CD4-positive, alpha-beta T cell treated with Interleukin-15 for 4 hours (primary cell): ENCODE data around the gene CLEC5A.
"Not testable (repeated sequence)": the region's sequence is repeated elsewhere in the genome, so short reads cannot be mapped to it uniquely, and the experiment has no call there.

Experiments used
- DNase-seq: peaks from one replicate; pipeline ENCODE4 v3.0.0-alpha.2; 2020; ENCODE audit warnings: low spot score

CLEC5A gene

GRCh38 chr7:141949021-141949420 lies 2.2 kb upstream of the CLEC5A start:
- DNase-seq = no peak

GRCh38 chr7:141945356-141945755 lies 1.4 kb downstream of the CLEC5A start:
- no peak for DNase-seq

DNA sequence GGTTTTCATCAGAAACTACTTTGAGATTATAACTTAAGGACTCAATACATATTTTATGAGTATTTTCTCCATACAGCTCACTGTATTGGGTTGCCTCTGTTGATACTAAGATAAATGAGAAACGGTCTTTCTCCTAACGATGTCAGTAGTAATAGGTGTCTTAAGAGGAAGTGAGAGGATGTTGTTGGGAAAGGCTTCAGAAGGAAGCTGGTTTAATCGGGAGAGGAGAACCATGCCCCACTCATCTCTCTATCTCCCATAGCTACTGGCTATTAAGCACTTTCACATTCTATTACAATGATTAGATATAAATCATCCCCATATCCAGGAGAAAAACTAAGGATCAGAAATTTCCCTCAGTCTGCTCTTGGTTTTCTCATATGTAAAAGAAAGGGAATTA lies 2.0 kb downstream of the CLEC5A start:
- no peak for DNase-seq

- no peak for DNase-seq
These were observed 2.9 kb downstream of the CLEC5A start for GRCh38 chr7:141943846-141944245.

DNA sequence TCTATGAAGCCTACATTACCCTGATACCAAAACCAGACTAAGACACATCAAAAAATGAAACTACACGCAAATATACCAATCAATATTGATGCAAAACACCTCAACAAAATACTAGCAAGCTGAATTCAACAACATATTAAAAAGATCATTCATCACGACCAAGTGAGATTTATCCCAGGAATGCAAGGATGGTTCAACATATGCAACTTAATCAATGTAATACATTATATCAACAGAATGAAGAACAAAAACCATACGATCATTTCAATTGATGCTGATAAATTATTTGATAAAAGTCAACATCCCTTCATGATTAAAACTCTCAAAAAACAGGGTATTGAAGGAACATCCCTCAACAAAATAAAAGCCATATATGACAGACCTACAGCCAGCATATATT lies 5.7 kb downstream of the CLEC5A start:
- DNase-seq = no peak

GRCh38 chr7:141930211-141930610 lies 16.6 kb downstream of the CLEC5A start:
- no peak for DNase-seq

- DNase-seq = no peak
These were observed 18.0 kb downstream of the CLEC5A start for GRCh38 chr7:141928845-141929195.

DNA sequence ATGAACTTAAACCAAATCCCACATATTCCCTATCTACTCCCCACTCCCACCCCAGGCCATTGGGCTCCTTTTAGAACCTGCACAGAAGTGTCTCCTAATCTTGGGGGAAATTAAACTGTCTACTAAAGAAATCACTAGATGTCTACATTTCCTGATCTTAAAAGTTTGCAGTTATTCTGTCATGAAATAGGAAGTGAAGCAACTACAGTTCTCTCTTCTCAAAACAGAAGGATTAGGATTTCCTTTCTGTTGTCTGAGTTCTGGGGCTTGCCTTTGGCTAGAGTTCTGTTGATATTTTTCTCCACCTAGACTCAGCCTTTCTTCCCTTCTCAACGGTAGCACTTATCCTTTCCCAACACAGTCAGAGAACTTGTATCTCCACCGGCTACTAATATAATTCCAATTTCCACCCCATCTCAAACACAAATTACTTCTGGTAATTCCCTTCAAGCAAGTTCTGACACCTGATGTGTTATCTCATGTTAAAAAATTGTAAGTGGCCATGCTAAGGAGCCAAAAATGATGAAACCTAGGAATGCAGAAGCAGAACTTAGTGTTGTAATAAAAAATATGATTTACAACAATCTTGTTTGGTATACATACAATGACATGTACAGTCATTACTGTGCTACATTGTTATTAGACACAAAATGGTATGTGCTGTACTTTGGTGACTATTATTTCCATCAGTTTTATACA lies 18.5 kb downstream of the CLEC5A start:
- DNase-seq = no peak

- no peak for DNase-seq
These were observed 26.5 kb downstream of the CLEC5A start for GRCh38 chr7:141920281-141920680.

- DNase-seq = no peak
These were observed 30.7 kb downstream of the CLEC5A start, which contains the start of gene OR9A4 for GRCh38 chr7:141916099-141916498. OR9A4 (plus strand) TSS chr7:141916399; CDS start chr7:141918876, 2,477 bp downstream.

DNA sequence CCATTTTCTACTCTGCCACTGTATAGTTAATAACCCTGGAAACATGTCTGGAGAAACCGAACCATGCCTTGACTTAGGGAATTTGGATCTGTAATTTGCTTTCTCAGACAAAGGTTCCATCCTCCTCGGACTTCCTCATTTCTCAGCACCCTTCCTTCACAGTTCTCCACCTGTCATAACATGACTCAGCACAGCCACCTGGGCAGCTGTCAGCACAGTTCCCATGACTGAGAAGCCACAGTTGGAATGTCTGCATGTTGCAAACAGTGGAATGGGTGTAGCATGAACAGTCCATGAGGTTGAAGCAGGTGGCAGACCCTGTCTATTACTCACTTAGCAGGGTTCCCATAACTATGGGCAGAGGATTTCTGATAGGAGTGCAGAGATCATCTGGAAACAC lies 31.2 kb downstream of the CLEC5A start:
- DNase-seq = no peak

- no peak for DNase-seq
These were observed 35.4 kb downstream of the CLEC5A start for GRCh38 chr7:141911391-141911790.

- DNase-seq = no peak
These were observed 40.5 kb downstream of the CLEC5A start for GRCh38 chr7:141906285-141906684.

DNA sequence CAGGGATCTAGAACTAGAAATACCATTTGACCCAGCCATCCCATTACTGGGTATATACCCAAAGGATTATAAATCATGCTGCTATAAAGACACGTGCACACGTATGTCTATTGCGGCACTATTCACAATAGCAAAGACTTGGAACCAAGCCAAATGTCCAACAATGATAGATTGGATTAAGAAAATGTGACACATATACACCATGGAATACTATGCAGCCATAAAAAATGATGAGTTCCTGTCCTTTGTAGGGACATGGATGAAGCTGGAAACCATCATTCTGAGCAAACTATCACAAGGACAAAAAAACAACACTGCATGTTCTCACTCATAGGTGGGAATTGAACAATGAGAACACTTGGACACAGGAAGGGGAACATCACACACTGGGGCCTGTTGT lies 47.4 kb downstream of the CLEC5A start:
- not testable (repeated sequence) for DNase-seq

GRCh38 chr7:141891336-141891735 lies 55.4 kb downstream of the CLEC5A start:
- no peak for DNase-seq

- DNase-seq = no peak
These were observed 57.5 kb downstream of the CLEC5A start for GRCh38 chr7:141889321-141889720.

DNA sequence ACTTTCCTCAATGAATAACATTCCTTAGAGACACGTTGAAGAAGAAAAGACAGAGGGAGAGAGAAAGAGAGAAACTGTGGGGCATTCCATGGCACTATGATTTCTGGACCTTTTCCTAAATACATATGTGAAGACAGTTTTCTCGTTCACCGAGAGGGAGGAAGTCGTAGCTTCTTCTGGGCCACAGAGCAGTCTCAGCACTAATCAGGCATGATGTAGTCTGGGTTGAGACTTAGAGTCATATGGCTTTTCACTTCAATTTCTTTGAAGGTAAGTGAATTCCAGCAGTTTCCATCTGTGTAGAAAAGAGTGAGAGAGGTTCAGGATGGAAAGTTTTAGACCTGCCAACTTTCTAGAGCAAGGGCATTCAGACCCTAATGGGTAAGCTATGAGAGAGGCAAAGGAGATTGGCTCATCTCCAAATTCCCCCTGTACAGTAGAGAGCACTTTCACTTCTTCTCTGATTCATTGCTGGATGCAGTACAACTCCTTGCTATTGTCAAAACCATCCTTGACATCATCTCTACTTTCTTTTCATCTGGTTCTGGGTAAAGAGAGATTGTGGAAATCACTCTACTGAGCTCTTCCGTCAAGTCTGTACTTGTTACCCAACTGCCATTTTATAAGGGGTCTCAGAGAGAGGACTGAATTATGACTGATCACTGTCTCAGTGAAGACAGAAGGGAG lies 62.1 kb downstream of the CLEC5A start:
- no peak for DNase-seq

DNA sequence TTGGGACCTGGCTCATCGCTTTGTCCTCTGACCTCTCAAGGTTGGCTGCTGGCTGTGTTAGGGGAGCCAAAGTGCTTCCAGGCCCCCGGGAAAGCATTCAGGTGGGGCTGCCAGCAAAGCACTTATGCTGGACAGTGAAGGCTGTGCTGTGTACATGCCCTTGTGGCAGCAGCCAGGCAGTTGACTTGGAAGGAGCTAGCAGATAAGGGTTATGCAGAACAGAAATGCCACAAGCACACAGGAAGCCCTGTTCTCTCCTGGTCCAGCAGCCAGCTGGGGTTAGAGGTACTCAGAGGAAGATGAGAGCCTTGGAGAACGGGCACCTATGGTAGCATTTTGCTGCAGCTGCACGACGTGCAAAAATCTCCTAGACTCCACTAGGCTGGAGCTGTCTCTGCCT lies 65.8 kb downstream of the CLEC5A start:
- DNase-seq = no peak

DNA sequence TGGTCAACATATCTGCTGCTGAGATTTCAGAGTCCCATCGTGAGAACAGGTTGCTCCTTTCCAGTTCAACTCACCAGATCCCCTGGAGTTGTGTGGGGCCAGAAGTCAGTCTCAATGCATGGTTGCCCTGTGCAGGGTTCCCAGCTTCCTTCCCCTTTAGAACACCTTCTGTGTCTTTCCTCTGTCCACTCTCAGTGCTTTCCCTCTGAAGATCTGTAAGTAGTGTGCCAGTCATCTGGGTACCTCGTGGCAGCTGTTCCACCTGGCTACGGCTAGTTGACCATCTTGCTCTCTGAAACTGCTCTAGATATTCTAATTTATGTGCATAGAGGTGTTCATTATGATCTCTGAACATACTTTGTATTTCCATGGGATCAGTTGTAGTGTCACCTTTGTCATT lies 69.4 kb downstream of the CLEC5A start:
- no peak for DNase-seq
